H1 (cell line): Measurements from ENCODE around the gene NEURL1B. TPM values are rescaled to one million over a fixed set of nuclear protein-coding genes. Genes with fewer than 3 reads are reported as not detected.

Experiments
- CTCF ChIA-PET: fragments of 300-600 bp; sonication (Branson Sonifier 250); formaldehyde crosslinking; loops from one replicate; lab custom pipeline; 2021; ENCODE audit not compliant: partially characterized antibody; lab: Charles Lee
- POLR2A ChIA-PET: fragments of 300-600 bp; sonication (Branson Sonifier 250); formaldehyde crosslinking; loops from one replicate; lab custom pipeline; 2021; ENCODE audit warnings: inconsistent platforms; ENCODE audit not compliant: partially characterized antibody; lab: Charles Lee
- DNase-seq, 2 experiments: peaks; one replicate each; pipeline versions ENCODE4 v3.0.0 to v3.0.0-alpha.2; 2010 to 2022; ENCODE audit warnings: low spot score in 2 of 2, low read depth in 1 of 2, mixed read lengths in 1 of 2
- FAIRE-seq: peaks from 2 replicates; lab custom pipeline; 2011; peaks lifted over from hg19 to GRCh38; lab: Jason Lieb, UNC
- H2AFZ ChIP-seq: 2 replicates; pipeline ENCODE4 v1.8.1; 2012; ENCODE audit warnings: low read length, inconsistent platforms
- H2AK5ac ChIP-seq: 2 replicates; pipeline ENCODE4 v1.6.1; 2013; ENCODE audit warnings: low read depth, low read length
- H2BK120ac ChIP-seq: replicated peaks from 2 replicates; pipeline ENCODE3; 2013; ENCODE audit warnings: low read depth, low read length, inconsistent platforms
- H2BK12ac ChIP-seq: 2 replicates; pipeline ENCODE4 v1.6.1; 2013; ENCODE audit warnings: low read depth, low read length
- H2BK15ac ChIP-seq: 2 replicates; pipeline ENCODE4 v1.6.1; 2013; ENCODE audit warnings: low read length
- H2BK20ac ChIP-seq: 2 replicates; pipeline ENCODE4 v1.6.1; 2013; ENCODE audit warnings: low read length
- H2BK5ac ChIP-seq: 2 replicates; pipeline ENCODE4 v1.6.1; 2013; ENCODE audit warnings: low read depth, low read length
- H3K14ac ChIP-seq: 2 replicates; pipeline ENCODE4 v1.6.1; 2013; ENCODE audit warnings: inconsistent platforms; ENCODE audit not compliant: insufficient read length
- H3K18ac ChIP-seq: 2 replicates; pipeline ENCODE4 v1.6.1; 2013; ENCODE audit warnings: low read length; ENCODE audit errors: extremely low read depth
- H3K23ac ChIP-seq: 2 replicates; pipeline ENCODE4 v1.6.1; 2013; ENCODE audit warnings: inconsistent platforms; ENCODE audit not compliant: insufficient read length
- H3K23me2 ChIP-seq: 2 replicates; pipeline ENCODE4 v1.6.1; 2013; ENCODE audit warnings: low read depth, low read length
- H3K27ac ChIP-seq: 2 replicates; pipeline ENCODE4 v1.6.1; 2011; ENCODE audit warnings: low read depth, low read length, inconsistent platforms
- H3K27me3 ChIP-seq, 4 experiments: replicated peaks in 1 of 4; 1 replicate in 1 of 4; 2 replicates in 3 of 4; pipeline versions ENCODE4 v1.6.1 to v1.8.1; 2011 to 2013; ENCODE audit warnings: low read length in 3 of 4, mild to moderate bottlenecking in 3 of 4, inconsistent platforms in 2 of 4, mixed read lengths in 2 of 4, moderate library complexity in 1 of 4; ENCODE audit not compliant: control insufficient read depth in 3 of 4, insufficient read depth in 3 of 4; ENCODE audit errors: extremely low read depth in 1 of 4
- H3K36me3 ChIP-seq, 4 experiments: 2 replicates each; pipeline versions ENCODE4 v1.6.1 to v1.8.1; 2011 to 2013; ENCODE audit warnings: mild to moderate bottlenecking in 4 of 4, low read length in 3 of 4, moderate library complexity in 2 of 4, control low read depth in 1 of 4, inconsistent platforms in 1 of 4; ENCODE audit not compliant: insufficient read depth in 4 of 4, control insufficient read depth in 2 of 4
- H3K4ac ChIP-seq: replicated peaks from 2 replicates; pipeline ENCODE3; 2013; ENCODE audit warnings: low read length, low read depth, mixed read lengths, inconsistent platforms; ENCODE audit not compliant: insufficient read length
- H3K4me1 ChIP-seq, 4 experiments: replicated peaks in 1 of 4; 1 replicate in 1 of 4; 2 replicates in 3 of 4; pipeline versions ENCODE4 v1.6.1 to v1.8.1; 2011 to 2013; ENCODE audit warnings: low read length in 3 of 4, inconsistent platforms in 2 of 4, mixed read lengths in 1 of 4; ENCODE audit not compliant: insufficient read depth in 4 of 4, control insufficient read depth in 3 of 4
- H3K4me2 ChIP-seq, 2 experiments: 2 replicates each; pipeline versions ENCODE4 v1.6.1 to v1.8.1; 2011 to 2013; ENCODE audit warnings: low read depth in 2 of 2, low read length in 2 of 2, control low read depth in 1 of 2, inconsistent platforms in 1 of 2, mild to moderate bottlenecking in 1 of 2; ENCODE audit not compliant: insufficient read depth in 1 of 2
- H3K4me3 ChIP-seq, 4 experiments: fragments of 200-600, 300-600 bp in 1 of 4; sonication (generic), shearing (Covaris generic), sonication (Bioruptor Twin) in 1 of 4; 2 replicates each; pipeline versions ENCODE4 v1.5.1 to v1.8.1; 2011 to 2016; ENCODE audit warnings: low read length in 4 of 4, low read depth in 3 of 4, control low read depth in 2 of 4, inconsistent platforms in 2 of 4, mild to moderate bottlenecking in 2 of 4, mixed read lengths in 1 of 4, moderate library complexity in 1 of 4; ENCODE audit not compliant: insufficient read depth in 2 of 4; ENCODE audit errors: extremely low read depth in 1 of 4
- H3K56ac ChIP-seq: replicated peaks from 2 replicates; pipeline ENCODE3; 2013; ENCODE audit warnings: low read depth, mild to moderate bottlenecking, mixed read lengths, low read length, inconsistent platforms; ENCODE audit not compliant: insufficient read length
- H3K79me1 ChIP-seq: 2 replicates; pipeline ENCODE4 v1.6.1; 2013; ENCODE audit warnings: low read depth, low read length, control low read depth
- H3K79me2 ChIP-seq, 2 experiments: 2 replicates each; pipeline versions ENCODE4 v1.6.1 to v1.8.1; 2012 to 2013; ENCODE audit warnings: low read length in 2 of 2, mild to moderate bottlenecking in 2 of 2, inconsistent platforms in 1 of 2; ENCODE audit not compliant: insufficient read depth in 2 of 2, control insufficient read depth in 1 of 2
- H3K9ac ChIP-seq, 4 experiments: replicated peaks in 1 of 4; 1 replicate in 1 of 4; 2 replicates in 3 of 4; pipeline versions ENCODE4 v1.6.1 to v1.8.1; 2011 to 2013; ENCODE audit warnings: low read depth in 3 of 4, low read length in 3 of 4, control low read depth in 2 of 4, mild to moderate bottlenecking in 2 of 4, moderate library complexity in 2 of 4, inconsistent platforms in 1 of 4; ENCODE audit errors: extremely low read depth in 1 of 4
- H3K9me3 ChIP-seq, 2 experiments: 2 replicates each; pipeline versions ENCODE4 v1.6.1 to v1.8.1; 2012 to 2013; ENCODE audit warnings: mild to moderate bottlenecking in 2 of 2, moderate library complexity in 2 of 2, control low read depth in 1 of 2, inconsistent platforms in 1 of 2, low read depth in 1 of 2, low read length in 1 of 2, mixed read lengths in 1 of 2; ENCODE audit not compliant: insufficient read depth in 2 of 2
- H4K20me1 ChIP-seq, 2 experiments: replicated peaks in 1 of 2; 2 replicates each; pipeline versions ENCODE3 to v1.8.1; 2011 to 2013; ENCODE audit warnings: inconsistent platforms in 2 of 2, low read length in 2 of 2, mild to moderate bottlenecking in 1 of 2; ENCODE audit not compliant: insufficient read depth in 2 of 2, control insufficient read depth in 1 of 2
- H4K5ac ChIP-seq: 2 replicates; pipeline ENCODE4 v1.6.1; 2013; ENCODE audit warnings: low read length, low read depth, mixed read lengths, inconsistent platforms; ENCODE audit not compliant: insufficient read length
- H4K8ac ChIP-seq: 2 replicates; pipeline ENCODE4 v1.8.0; 2013; ENCODE audit warnings: mild to moderate bottlenecking, moderate library complexity, low read length, inconsistent platforms; ENCODE audit not compliant: insufficient read depth; ENCODE audit errors: extremely low read depth
- H4K91ac ChIP-seq: replicated peaks from 2 replicates; pipeline ENCODE3; 2013; ENCODE audit warnings: low read length, mixed read lengths, inconsistent platforms; ENCODE audit not compliant: insufficient read length
- RAD21 ChIP-seq, 2 experiments: IDR thresholded peaks in 1 of 2; conservative IDR thresholded peaks in 1 of 2; 2 replicates each; pipeline ENCODE4 v1.6.1; 2011; ENCODE audit warnings: low read depth in 2 of 2, low read length in 2 of 2, improper control_type of control experiment in 1 of 2, inconsistent platforms in 1 of 2, mild to moderate bottlenecking in 1 of 2, moderate library complexity in 1 of 2
- TAF1 ChIP-seq: IDR thresholded peaks from 2 replicates; pipeline ENCODE4 v1.6.1; 2011; ENCODE audit warnings: mild to moderate bottlenecking, low read depth, low read length
- WGBS, 2 experiments: shearing (Covaris generic) in 1 of 2; methylation state at CpG; one replicate each; pipeline versions ENCODE4 v1.1.6 to v1.1.7; 2013 to 2015; ENCODE audit warnings: low lambda C conversion rate in 2 of 2, mixed read lengths in 2 of 2, inconsistent platforms in 1 of 2, low coverage in 1 of 2, missing lambda C conversion rate in 1 of 2; ENCODE audit not compliant: insufficient replicate concordance in 2 of 2, insufficient coverage in 1 of 2, insufficient read length in 1 of 2; ENCODE audit errors: extremely low coverage in 1 of 2, missing lambda C conversion rate in 1 of 2; 5-methylcytosine and 5-hydroxymethylcytosine counted together
- polyA plus RNA-seq, 7 experiments: library from polyadenylated mRNA; depleted of rRNA in 3 of 7; stranded (reverse) in 5 of 7; unstranded in 2 of 7; fragments of >200 nt in 5 of 7; fragments of 200-250 nt in 2 of 7; gene quantifications; 1 replicate in 5 of 7; 2 replicates in 1 of 7; 4 replicates in 1 of 7; pipeline versions ENCODE4 v1.2.1 to v1.2.3, GENCODE V29; 2011 to 2013; ENCODE audit warnings: missing spikeins in 2 of 7, mixed read lengths in 2 of 7
- total RNA-seq: library from RNA; stranded (reverse); fragmentation: NEBNext Ultra II Directional; extraction: Animal tissue kit (Norgen Biotek cat#: 25700); gene quantifications from 2 replicates; pipeline ENCODE4 v1.2.1, GENCODE V29; 2021
- TF ChIP-seq, protein P1 (sequence below), 3 experiments: IDR thresholded peaks; 1 replicate in 2 of 3; 2 replicates in 1 of 3; pipeline versions ENCODE4 v1.5.1 to v1.6.1; 2011; ENCODE audit warnings: low read length in 3 of 3, mild to moderate bottlenecking in 3 of 3, inconsistent platforms in 2 of 3, low read depth in 1 of 3, moderate library complexity in 1 of 3; ENCODE audit not compliant: insufficient read depth in 1 of 3; ENCODE audit errors: control extremely low read depth in 1 of 3

The NEURL1B gene
- total and polyA plus RNA-seq, 2 of the 8 experiments (the other 6 are each of a cell fraction or from before 2014, with no cell fraction given) = 3.3 to 6.1 TPM

- H3K27ac ChIP-seq = no peak overlapping the region
- no peak overlapping the region for H2AK5ac ChIP-seq
- H3K23me2 ChIP-seq = peaks cover 9% of the 10 kb centered on the region; the same call in 1 of the 2 replicates
- no peaks in the 10 kb centered on the region for H3K36me3 ChIP-seq
- no peaks in the 10 kb centered on the region for H3K9me3 ChIP-seq
- no peak overlapping the region for H3K4me2 ChIP-seq
- H3K27me3 ChIP-seq = peaks cover 0 to 2% (median 0%) of the 10 kb centered on the region in 4 experiments; a peak in 2 of 7 replicates
- H2BK120ac ChIP-seq = no peak overlapping the region
- no peak overlapping the region for H3K4me3 ChIP-seq
- POLR2A ChIA-PET = no interaction called here
- no peak overlapping the region for H3K9ac ChIP-seq
- H3K14ac ChIP-seq = no peak overlapping the region
- H2AFZ ChIP-seq = no peak overlapping the region
- H3K79me1 ChIP-seq = no peaks in the 10 kb centered on the region; the same call in 1 of the 2 replicates
- CTCF ChIA-PET = interaction anchor here (0.9 to 1.2 kb wide), 2 partner anchors 10 to 29 kb away, joined by 3 to 4 read pairs; no protein-coding TSS in a partner anchor
- WGBS, 2 experiments = 78% methylated on average over 3 of the region's 3 CpGs; no CpG with 5 or more reads in 1 of the 2 experiments
- no peak overlapping the region for H3K4ac ChIP-seq
- no peak overlapping the region; the same call in 1 of the 2 replicates for H4K8ac ChIP-seq
- no peak overlapping the region for H3K56ac ChIP-seq
- H2BK5ac ChIP-seq = no peak overlapping the region
- H3K23ac ChIP-seq = no peak overlapping the region
- TF ChIP-seq, protein P1, sequence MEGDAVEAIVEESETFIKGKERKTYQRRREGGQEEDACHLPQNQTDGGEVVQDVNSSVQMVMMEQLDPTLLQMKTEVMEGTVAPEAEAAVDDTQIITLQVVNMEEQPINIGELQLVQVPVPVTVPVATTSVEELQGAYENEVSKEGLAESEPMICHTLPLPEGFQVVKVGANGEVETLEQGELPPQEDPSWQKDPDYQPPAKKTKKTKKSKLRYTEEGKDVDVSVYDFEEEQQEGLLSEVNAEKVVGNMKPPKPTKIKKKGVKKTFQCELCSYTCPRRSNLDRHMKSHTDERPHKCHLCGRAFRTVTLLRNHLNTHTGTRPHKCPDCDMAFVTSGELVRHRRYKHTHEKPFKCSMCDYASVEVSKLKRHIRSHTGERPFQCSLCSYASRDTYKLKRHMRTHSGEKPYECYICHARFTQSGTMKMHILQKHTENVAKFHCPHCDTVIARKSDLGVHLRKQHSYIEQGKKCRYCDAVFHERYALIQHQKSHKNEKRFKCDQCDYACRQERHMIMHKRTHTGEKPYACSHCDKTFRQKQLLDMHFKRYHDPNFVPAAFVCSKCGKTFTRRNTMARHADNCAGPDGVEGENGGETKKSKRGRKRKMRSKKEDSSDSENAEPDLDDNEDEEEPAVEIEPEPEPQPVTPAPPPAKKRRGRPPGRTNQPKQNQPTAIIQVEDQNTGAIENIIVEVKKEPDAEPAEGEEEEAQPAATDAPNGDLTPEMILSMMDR (IDR thresholded peaks at IDR 0.05; ENCODE audit: control extremely low read depth in 1 of 3, insufficient read depth in 1 of 3, low read depth in 1 of 3, low read length in 3 of 3) = no peak
- TF ChIP-seq TAF1 = no peak
- no peak for TF ChIP-seq RAD21 (IDR thresholded peaks at IDR 0.05 in 1 of 2, conservative IDR thresholded peaks at IDR 0.05 in 1 of 2; ENCODE audit: low read depth in 2 of 2, low read length in 2 of 2)
- H3K18ac ChIP-seq = no peak overlapping the region
- no peak overlapping the region for H2BK12ac ChIP-seq
- no peak overlapping the region for H4K5ac ChIP-seq
- H3K79me2 ChIP-seq = no peaks in the 10 kb centered on the region
- no peak overlapping the region for H2BK20ac ChIP-seq
- H4K20me1 ChIP-seq = peaks cover 0 to 11% of the 10 kb centered on the region in 2 experiments
- H2BK15ac ChIP-seq = 0 out of 2 replicates have a peak overlapping the region, but pooled peaks have one; percentile 5
- no peak for DNase-seq
- H4K91ac ChIP-seq = no peak overlapping the region
- peaks cover 0 to 12% (median 3%) of the 10 kb centered on the region in 4 experiments; a peak in 3 of 7 replicates for H3K4me1 ChIP-seq
- FAIRE-seq = no peak
These were observed 40.5 kb upstream of the NEURL1B start for GRCh38 chr5:172600571-172600970.
